ELF-1 (cell line): Measurements from ENCODE around the gene PMEPA1.

ENCODE experiments used
- DNase-seq: peaks from one replicate; pipeline ENCODE4 v3.0.0-alpha.2; 2016; ENCODE audit warnings: low read depth, low spot score

Gene PMEPA1, protein sequence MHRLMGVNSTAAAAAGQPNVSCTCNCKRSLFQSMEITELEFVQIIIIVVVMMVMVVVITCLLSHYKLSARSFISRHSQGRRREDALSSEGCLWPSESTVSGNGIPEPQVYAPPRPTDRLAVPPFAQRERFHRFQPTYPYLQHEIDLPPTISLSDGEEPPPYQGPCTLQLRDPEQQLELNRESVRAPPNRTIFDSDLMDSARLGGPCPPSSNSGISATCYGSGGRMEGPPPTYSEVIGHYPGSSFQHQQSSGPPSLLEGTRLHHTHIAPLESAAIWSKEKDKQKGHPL

DNA sequence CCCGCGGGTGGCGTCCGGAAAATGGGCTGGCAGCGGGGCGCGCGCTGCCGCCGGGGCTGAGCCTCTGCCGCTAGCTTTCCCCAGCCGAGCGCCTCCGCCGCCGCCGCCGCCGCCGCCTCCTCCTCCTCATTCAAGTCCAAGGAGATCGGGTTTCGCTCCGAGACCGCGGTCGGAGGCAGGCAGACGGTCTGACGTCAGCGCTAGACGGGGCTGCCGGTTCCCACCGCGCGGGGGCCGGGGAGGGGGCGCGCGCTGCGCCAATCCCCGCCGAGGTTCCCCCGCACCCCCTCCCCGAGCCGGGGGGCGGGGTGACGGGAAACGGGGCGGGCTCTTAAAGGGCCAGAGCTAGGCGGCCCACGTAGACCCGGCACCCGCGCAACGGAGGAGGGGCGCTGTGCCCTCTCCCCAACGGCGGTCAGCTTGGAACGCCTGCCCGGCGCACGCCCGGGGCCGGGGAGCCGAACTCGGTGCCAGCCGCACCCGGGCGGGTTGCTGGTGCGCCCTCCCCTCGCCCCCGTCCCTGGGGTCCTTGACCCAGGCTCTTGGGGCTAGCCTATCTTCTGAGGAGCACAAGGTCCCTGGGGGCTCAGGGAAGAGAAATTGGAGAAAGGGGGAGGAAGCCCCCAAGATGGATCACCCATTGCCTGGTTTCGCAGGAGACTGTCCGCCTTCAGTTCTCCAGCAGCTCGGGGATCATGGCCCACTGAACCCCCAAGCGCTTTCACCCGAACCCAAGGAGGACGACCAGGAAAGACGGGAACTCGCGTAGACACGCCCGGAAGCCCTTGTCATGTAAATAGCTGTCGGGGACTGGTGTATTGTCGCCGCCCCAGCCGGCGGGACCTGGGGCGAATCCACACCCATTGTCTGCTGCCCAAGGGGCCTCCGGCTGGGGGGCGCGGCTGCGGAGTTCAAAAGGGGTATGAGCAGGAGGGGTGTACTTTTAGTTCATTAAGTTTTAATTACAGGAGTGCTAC is at the start of gene PMEPA1:
Gene PMEPA1, minus strand, starts transcription at position 193 of the 977 bp plus-strand sequence. CDS start 433 bp downstream, outside the sequence.
- peak; percentile 93 for DNase-seq

GRCh38 chr20:57757767-57758166 is 48.0 kb upstream of the PMEPA1 start:
- DNase-seq, result no peak

DNA sequence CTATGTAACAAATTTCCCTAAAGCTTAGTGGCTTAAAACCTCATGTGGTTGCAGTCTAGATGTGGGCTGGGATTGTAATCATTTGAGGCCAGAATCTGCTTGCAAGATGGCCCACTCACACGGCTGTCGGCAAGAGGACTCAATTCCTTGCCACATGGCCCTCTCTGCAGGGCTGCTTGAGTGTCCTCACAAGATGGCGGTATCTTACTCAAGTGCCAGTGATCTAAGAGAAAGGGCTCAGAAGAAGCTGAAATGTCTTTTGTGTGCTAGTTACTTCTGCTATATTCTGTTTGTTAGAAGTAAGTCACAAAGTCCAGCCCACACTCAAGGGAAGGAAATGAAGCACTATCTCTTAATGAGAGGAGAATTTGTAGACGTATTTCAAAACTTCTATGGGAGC is 47.1 kb upstream of the PMEPA1 start:
- no peak for DNase-seq

GRCh38 chr20:57756213-57756612 is 46.4 kb upstream of the PMEPA1 start:
- DNase-seq, result no peak

GRCh38 chr20:57755609-57756008 is 45.8 kb upstream of the PMEPA1 start:
- no peak for DNase-seq

- no peak for DNase-seq
These were observed 44.4 kb upstream of the PMEPA1 start for GRCh38 chr20:57754190-57754589.

GRCh38 chr20:57753332-57754164 is 43.7 kb upstream of the PMEPA1 start:
- DNase-seq, result no peak

- DNase-seq, result no peak
These were observed 41.6 kb upstream of the PMEPA1 start for GRCh38 chr20:57751411-57751810.

DNA sequence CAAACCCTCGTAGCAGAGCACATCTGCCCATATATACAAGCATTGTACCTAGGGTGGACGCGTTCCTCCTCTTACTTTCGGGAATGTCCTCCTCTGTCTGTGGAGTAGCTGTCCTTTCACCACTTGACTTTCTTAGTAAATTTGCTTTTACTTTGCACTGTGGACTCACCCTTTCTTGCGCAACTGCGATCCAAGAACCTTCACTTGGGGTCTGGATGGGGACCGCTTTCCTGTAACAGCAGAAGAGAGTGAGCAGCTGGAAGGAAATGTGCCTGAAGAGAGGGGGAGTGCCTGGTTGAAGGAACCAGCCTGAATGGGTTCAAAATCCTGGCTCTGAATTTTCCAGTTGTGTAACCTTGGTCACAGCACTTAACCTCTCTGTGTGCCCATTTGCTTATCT is 40.1 kb upstream of the PMEPA1 start:
- no peak for DNase-seq

GRCh38 chr20:57749131-57749690 is 39.4 kb upstream of the PMEPA1 start:
- DNase-seq, result no peak

- peak; percentile 65 for DNase-seq
These were observed 38.9 kb upstream of the PMEPA1 start for GRCh38 chr20:57748601-57749130.

- DNase-seq, result no peak
These were observed 38.2 kb upstream of the PMEPA1 start for GRCh38 chr20:57747861-57748481.

GRCh38 chr20:57746832-57747404 is 37.1 kb upstream of the PMEPA1 start:
- DNase-seq, result no peak

GRCh38 chr20:57746201-57746600 is 36.4 kb upstream of the PMEPA1 start:
- no peak for DNase-seq

DNA sequence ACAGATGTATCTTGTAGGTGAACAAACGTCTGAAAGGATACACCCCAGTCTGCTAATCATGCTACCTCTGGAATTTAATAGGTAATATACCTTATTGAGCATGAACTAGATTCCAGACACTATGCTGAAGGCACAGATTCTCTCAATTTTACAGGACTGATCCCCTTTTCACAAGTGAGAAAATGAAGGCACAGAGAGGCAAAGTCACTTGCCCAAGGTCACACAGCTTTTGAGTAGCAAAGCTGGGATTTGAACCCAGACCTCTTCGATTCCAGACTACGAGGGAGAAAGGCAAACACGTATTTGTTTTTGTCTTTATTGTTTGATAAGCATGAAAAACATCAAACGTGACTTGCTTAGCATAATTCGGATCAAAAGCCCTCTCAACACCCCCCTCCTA is 34.4 kb upstream of the PMEPA1 start:
- no peak for DNase-seq

GRCh38 chr20:57743450-57744095 is 33.8 kb upstream of the PMEPA1 start:
- DNase-seq, result no peak

- no peak for DNase-seq
These were observed 32.8 kb upstream of the PMEPA1 start for GRCh38 chr20:57742507-57743181.

DNA sequence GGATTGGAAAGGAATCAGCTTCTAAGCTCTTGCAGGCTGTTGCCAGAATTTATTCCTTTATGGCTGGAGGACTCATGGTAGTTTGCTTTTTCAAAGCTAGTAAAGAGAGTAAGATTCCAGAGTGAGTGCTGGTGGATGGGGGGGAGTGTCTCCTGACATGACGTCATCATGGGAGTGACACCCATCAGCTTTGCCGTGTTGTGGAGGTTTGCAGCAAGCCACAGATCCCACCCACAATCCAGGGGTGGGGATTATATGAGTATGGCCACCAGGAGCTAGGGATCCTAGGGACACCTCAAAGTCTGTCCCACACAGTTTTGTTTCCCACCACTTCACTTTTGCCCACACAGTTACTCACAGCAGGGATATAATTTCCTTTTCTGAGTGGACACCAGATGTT is 28.7 kb upstream of the PMEPA1 start:
- no peak for DNase-seq

DNA sequence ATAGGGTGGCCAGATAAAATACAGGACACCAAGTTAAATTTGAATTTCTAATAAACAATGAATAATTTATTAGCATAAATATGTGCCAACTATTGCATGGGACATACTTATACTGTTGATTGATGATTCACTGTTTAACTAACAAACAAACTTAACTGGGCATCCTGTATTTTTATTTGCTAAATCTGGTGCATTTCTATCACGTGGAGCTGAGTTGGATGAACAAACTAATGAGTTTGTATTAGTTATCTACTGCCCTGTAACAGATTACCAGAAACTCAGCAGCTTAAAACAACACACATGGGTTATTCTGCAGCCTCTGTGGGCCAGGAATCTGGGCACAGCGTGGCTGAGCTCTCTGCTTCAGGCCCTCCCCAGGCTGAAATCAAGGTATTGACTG is 28.2 kb upstream of the PMEPA1 start:
- DNase-seq, result no peak
